B cell (primary cell): ENCODE measurements around the gene CHAC1. TPM values are rescaled to one million over a fixed set of nuclear protein-coding genes. Genes with fewer than 3 reads are reported as not detected.

Experiments
- ATAC-seq: fragments of 200-7000 bp; cut with Tn5 transposase; one replicate; pipeline ENCODE4 v1.10.0; 2021; ENCODE audit warnings: low read depth, mild to moderate bottlenecking, moderate number of reproducible peaks, moderate library complexity
- CTCF ChIA-PET: fragments of 350-600 bp; sonication (Branson Sonifier 250); formaldehyde crosslinking; loops from one replicate; lab custom pipeline; 2021; ENCODE audit warnings: antibody characterized with exemption, inconsistent platforms; lab: Charles Lee
- POLR2A ChIA-PET: fragments of 350-600 bp; sonication (Branson Sonifier 250); formaldehyde crosslinking; loops from one replicate; lab custom pipeline; 2021; ENCODE audit warnings: antibody characterized with exemption; lab: Charles Lee
- DNase-seq: peaks from one replicate; pipeline ENCODE4 v3.0.0; 2013
- H2AFZ ChIP-seq: 2 replicates; pipeline ENCODE4 v1.6.1; 2012; ENCODE audit warnings: mild to moderate bottlenecking, low read depth, low read length; ENCODE audit not compliant: insufficient read depth, poor library complexity, severe bottlenecking
- H3K27ac ChIP-seq, 2 donors: 1 replicate in 1 of 2; 2 replicates in 1 of 2; pipeline ENCODE4 v1.5.1; 2012 to 2013; ENCODE audit warnings: low read length in 2 of 2, mild to moderate bottlenecking in 2 of 2, moderate library complexity in 1 of 2
- H3K27me3 ChIP-seq, 4 experiments: fragments of 200-600 bp in 1 of 4; sonication (generic) in 1 of 4; replicated peaks in 1 of 4; 1 replicate in 2 of 4; 2 replicates in 2 of 4; pipeline versions ENCODE4 v1.6.1 to v1.7.0; 2013 to 2016; ENCODE audit warnings: low read length in 3 of 4, mild to moderate bottlenecking in 2 of 4, mixed read lengths in 1 of 4, moderate library complexity in 1 of 4; ENCODE audit not compliant: insufficient read depth in 4 of 4, control insufficient read depth in 3 of 4; ENCODE audit errors: control extremely low read depth in 1 of 4
- H3K36me3 ChIP-seq, 2 experiments: replicated peaks in 1 of 2; 1 replicate in 1 of 2; 2 replicates in 1 of 2; pipeline versions ENCODE4 v1.6.1 to v1.7.1; 2013; ENCODE audit warnings: low read length in 1 of 2; ENCODE audit not compliant: insufficient read depth in 2 of 2, control insufficient read depth in 1 of 2; ENCODE audit errors: control extremely low read depth in 1 of 2, extremely low read depth in 1 of 2
- H3K4me1 ChIP-seq, 2 donors: fragments of 200-600 bp in 1 of 2; sonication (generic) in 1 of 2; 1 replicate in 1 of 2; 2 replicates in 1 of 2; pipeline versions ENCODE4 v1.5.1 to v1.6.1; 2013 to 2017; ENCODE audit warnings: low read length in 2 of 2; ENCODE audit not compliant: control insufficient read depth in 2 of 2, insufficient read depth in 2 of 2
- H3K4me2 ChIP-seq: replicated peaks from 2 replicates; pipeline ENCODE3; 2012; ENCODE audit warnings: mild to moderate bottlenecking, low read depth, low read length; ENCODE audit not compliant: poor library complexity, severe bottlenecking
- H3K4me3 ChIP-seq, 5 experiments: fragments of 200-600 bp in 1 of 5; sonication (generic) in 1 of 5; 1 replicate in 3 of 5; 2 replicates in 2 of 5; pipeline versions ENCODE4 v1.5.1 to v1.7.0; 2011 to 2016; ENCODE audit warnings: low read length in 4 of 5, mild to moderate bottlenecking in 4 of 5, low read depth in 2 of 5, control low read depth in 1 of 5, moderate library complexity in 1 of 5; ENCODE audit not compliant: insufficient read depth in 1 of 5; ENCODE audit errors: control extremely low read depth in 1 of 5, extremely low read depth in 1 of 5
- H3K79me2 ChIP-seq: fragments of 200-600 bp; sonication (generic); one replicate; pipeline ENCODE4 v1.6.0; 2016; ENCODE audit warnings: low read length; ENCODE audit not compliant: control insufficient read depth, insufficient read depth
- H3K9ac ChIP-seq: fragments of 200-600 bp; sonication (generic); 2 replicates; pipeline ENCODE4 v1.6.1; 2017; ENCODE audit warnings: mild to moderate bottlenecking, low read length, moderate library complexity
- H3K9me3 ChIP-seq, 3 donors: one replicate each; pipeline versions ENCODE4 v1.6.1 to v1.7.1; 2013; ENCODE audit warnings: low read length in 2 of 3; ENCODE audit not compliant: control insufficient read depth in 2 of 3, insufficient read depth in 1 of 3; ENCODE audit errors: control extremely low read depth in 1 of 3
- H4K20me1 ChIP-seq: 2 replicates; pipeline ENCODE4 v1.6.0; 2012; ENCODE audit warnings: mild to moderate bottlenecking, low read length; ENCODE audit not compliant: insufficient read depth, control insufficient read depth, poor library complexity, severe bottlenecking
- H3K27ac Mint-ChIP-seq: one replicate; pipeline ENCODE4 v1.8.0; 2021; ENCODE audit warnings: mixed read lengths
- H3K27me3 Mint-ChIP-seq: one replicate; pipeline ENCODE4 v1.8.0; 2021; ENCODE audit warnings: mixed read lengths
- H3K4me1 Mint-ChIP-seq: one replicate; pipeline ENCODE4 v1.8.0; 2021; ENCODE audit warnings: mixed read lengths
- H3K4me3 Mint-ChIP-seq: one replicate; pipeline ENCODE4 v1.8.0; 2021; ENCODE audit warnings: mixed read lengths
- H3K9me3 Mint-ChIP-seq: one replicate; pipeline ENCODE4 v1.8.0; 2022; ENCODE audit warnings: mixed read lengths; ENCODE audit not compliant: insufficient read depth
- EZH2 ChIP-seq: IDR thresholded peaks from 2 replicates; pipeline ENCODE4 v1.6.1; 2012; ENCODE audit warnings: borderline replicate concordance, low read depth, mild to moderate bottlenecking, moderate library complexity, low read length; ENCODE audit not compliant: insufficient read depth, poor library complexity, severe bottlenecking
- WGBS: methylation state at CpG from one replicate; pipeline ENCODE4 v1.1.5; 2013; ENCODE audit warnings: missing lambda C conversion rate; ENCODE audit not compliant: insufficient coverage; 5-methylcytosine and 5-hydroxymethylcytosine counted together
- intact Hi-C: fragments of 100-400 bp; cut with micrococcal nuclease; formaldehyde crosslinking; loops from one replicate; pipeline ENCODE4 v1.10.0; 2022
- polyA plus RNA-seq: library from polyadenylated mRNA; depleted of rRNA; stranded (reverse); fragments of >200 nt; gene quantifications from 2 replicates; pipeline ENCODE4 v1.2.3, GENCODE V29; 2012
- total RNA-seq, 2 donors: library from RNA; stranded (reverse); fragments of 120-200 nt in 1 of 2; gene quantifications; 1 replicate in 1 of 2; 2 replicates in 1 of 2; pipeline versions ENCODE4 v1.2.3 to v1.2.4, GENCODE V29; 2013 to 2022
- TF ChIP-seq, protein P1 (sequence below): fragments of 200-600 bp; IDR thresholded peaks from one replicate; pipeline ENCODE4 v1.8.0; 2022; ENCODE audit warnings: antibody characterized with exemption, mild to moderate bottlenecking

CHAC1 gene
- total and polyA plus RNA-seq, 2 donors (not counting 1 experiment from before 2014, with no cell fraction given): 0.81 to 3.6 TPM

DNA sequence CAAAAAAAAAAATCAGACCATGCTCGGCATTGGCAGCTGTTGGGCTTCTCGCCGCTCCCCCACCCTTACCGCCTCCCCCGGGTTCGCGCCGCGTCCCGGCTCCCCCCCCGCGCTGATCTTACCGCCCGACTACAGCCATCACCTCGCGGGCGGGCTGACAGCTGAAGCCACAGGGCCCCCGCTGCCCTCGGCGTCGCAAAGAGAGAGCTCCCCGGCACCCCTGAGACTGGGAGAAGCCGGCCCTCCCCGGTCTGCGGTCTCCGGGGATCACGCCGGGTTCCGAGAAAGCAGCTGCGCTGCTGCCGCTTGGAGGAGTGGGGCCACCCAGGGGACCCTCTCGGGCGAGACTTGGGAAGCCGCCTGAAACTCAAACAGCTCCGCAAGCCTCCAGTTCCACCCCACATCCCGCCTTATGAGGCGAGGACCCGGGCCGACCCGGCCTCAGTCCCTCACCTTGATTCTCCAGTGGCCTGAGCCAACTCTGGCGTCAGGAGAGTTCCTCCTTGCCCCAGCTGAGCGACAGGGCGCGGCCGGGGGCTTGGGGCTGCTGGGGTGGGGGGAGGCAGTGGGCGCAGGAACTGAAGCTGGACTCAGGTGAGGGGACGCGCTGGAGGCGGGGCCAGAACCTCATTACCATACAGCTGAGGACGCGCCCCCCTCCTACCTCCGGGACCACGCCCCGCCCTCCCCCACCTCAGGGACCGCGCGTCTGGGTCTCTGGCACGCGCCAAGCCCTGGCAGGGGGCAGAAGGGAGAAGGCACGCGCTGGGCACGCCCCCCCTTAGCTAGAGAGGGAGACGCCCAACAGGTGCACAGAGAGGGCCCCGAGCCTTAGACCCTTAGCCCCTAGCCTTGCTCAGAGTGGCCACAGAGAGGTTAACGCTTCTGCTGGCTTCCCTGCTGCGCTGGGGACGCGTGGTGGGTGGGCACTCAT, 25.1 kb upstream of the CHAC1 start:
- Histone ChIP-seq H3K9me3 (peaks cover 0 to 25% (median 0%) of the 10 kb centered on the region in 3 donors), H3K4me2 (peak overlapping the region; percentile 100), H3K4me1 (peaks cover 57 to 65% of the 10 kb centered on the region in 2 donors), H3K36me3 (no peaks in the 10 kb centered on the region), H3K9ac (peak overlapping the region; percentile 70), H2AFZ (peak overlapping the region; percentile 67), H3K27ac (no peak overlapping the region), H3K4me3 (peak overlapping the region in 4 of 5 experiments; percentile 31 to 60 (median 48)), H3K79me2 (no peaks in the 10 kb centered on the region), H4K20me1 (peaks cover 20% of the 10 kb centered on the region), H3K27me3 (peaks cover 0 to 85% (median 51%) of the 10 kb centered on the region in 4 experiments)
- Mint-ChIP-seq H3K4me3 (peak overlapping the region; percentile 82), H3K4me1 (peaks cover 47% of the 10 kb centered on the region), H3K27me3 (peaks cover 62% of the 10 kb centered on the region), H3K27ac (no peak overlapping the region), H3K9me3 (no peaks in the 10 kb centered on the region)
- CTCF ChIA-PET: interaction anchor here (0.5 to 10.7 kb wide), 6 partner anchors 13 to 354 kb away, joined by 3 to 84 read pairs (median 4); partner anchors contain the start of gene CHAC1
- intact Hi-C loops: loop anchor here (2.0 kb wide), 1 partner anchor 13 kb away; no protein-coding TSS in a partner anchor
- peak; percentile 44 for DNase-seq
- ATAC-seq: peak; percentile 22
- POLR2A ChIA-PET: interaction anchor here (0.5 to 3.5 kb wide), 4 partner anchors 21 to 658 kb away, joined by 4 to 29 read pairs (median 6); no protein-coding TSS in a partner anchor
- WGBS: 2% methylated on average over 55 of the region's 68 CpGs
- TF ChIP-seq EZH2: peak; percentile 73
- TF ChIP-seq, protein P1, sequence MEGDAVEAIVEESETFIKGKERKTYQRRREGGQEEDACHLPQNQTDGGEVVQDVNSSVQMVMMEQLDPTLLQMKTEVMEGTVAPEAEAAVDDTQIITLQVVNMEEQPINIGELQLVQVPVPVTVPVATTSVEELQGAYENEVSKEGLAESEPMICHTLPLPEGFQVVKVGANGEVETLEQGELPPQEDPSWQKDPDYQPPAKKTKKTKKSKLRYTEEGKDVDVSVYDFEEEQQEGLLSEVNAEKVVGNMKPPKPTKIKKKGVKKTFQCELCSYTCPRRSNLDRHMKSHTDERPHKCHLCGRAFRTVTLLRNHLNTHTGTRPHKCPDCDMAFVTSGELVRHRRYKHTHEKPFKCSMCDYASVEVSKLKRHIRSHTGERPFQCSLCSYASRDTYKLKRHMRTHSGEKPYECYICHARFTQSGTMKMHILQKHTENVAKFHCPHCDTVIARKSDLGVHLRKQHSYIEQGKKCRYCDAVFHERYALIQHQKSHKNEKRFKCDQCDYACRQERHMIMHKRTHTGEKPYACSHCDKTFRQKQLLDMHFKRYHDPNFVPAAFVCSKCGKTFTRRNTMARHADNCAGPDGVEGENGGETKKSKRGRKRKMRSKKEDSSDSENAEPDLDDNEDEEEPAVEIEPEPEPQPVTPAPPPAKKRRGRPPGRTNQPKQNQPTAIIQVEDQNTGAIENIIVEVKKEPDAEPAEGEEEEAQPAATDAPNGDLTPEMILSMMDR: no peak
